CD4-positive, alpha-beta T cell treated with Interleukin-4 for 4 hours (primary cell): ENCODE data around the gene KIF9.
A peak's percentile ranks its signal among the peaks of the same experiment; 100 is the strongest.
"Not testable (repeated sequence)": the region's sequence is repeated elsewhere in the genome, so short reads cannot be mapped to it uniquely, and the experiment has no call there.

Source experiments
- DNase-seq: peaks from one replicate; pipeline ENCODE4 v3.0.0-alpha.2; 2020

Gene KIF9

DNA sequence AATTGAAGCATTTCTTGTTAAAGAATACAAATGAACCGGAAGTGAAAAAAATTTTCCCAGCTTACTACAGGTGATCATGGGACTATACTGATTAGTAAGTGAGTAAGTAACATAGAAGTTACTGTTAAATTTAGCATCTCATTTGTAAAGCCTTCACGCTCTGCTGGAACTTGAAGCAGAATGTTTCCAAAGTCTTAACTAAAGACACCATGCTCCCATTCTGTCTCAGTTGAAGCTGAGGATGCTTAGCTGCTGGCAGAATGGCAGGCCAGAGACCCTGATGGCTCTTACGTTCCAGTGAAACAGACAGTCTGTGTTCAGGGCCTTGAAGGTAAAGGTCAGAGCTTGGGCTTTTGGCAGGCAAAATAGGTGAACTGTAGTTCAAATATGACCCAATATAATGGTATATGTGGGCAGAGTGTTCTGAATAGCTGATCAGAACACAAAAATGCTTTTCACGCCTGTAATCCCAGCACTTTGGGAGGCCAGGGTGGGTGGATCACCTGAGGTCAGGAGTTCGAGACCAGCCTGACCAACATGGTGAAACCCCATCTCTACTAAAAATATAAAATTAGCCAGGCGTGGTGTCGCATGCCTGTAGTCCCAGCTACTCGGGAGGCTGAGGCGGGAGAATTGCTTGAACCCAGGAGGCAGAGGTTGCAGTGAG is 9.3 kb upstream of the KIF9 start:
- not testable (repeated sequence) for DNase-seq

GRCh38 chr3:47291158-47291753 is 8.7 kb upstream of the KIF9 start:
- no peak for DNase-seq

- DNase-seq, result no peak
Observed at GRCh38 chr3:47288966-47289910, 6.6 kb upstream of the KIF9 start.

DNA sequence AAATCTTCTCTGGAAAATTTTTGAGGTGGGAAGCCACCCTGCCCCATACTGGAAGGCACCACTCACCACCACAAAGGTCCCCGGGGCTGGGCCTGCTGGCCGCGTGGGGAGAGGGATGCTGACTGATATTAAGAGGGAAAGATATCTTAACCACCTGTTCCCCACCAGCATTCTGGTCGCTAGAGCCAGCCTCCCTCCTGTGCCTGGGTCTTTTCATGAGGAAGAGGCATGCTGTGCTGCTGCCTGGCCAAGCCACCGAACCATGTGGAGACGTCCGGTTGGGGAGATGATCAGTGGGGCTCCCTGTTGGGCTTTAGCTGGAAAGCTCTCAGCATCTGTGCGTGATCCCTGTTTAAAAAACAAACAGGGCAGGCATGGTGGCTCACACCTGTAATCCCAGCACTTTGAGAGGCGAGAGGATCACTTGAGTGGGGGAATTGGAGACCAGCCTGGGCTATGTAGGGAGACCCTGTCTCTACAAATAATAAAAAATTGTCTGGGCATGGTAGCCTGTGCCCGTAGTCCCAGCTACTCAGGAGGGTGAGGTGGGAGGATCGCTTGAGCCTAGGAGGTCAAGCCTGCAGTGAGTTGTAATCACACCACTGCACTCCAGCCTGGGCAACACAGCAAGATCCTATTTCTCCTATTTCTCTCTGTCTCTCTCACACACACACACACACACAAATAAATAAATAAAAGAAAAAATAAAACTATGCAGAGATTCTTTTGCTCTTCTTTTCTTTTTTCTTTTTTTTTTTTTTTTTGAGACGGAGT is 1.2 kb upstream of the KIF9 start:
- DNase-seq, result no peak

DNA sequence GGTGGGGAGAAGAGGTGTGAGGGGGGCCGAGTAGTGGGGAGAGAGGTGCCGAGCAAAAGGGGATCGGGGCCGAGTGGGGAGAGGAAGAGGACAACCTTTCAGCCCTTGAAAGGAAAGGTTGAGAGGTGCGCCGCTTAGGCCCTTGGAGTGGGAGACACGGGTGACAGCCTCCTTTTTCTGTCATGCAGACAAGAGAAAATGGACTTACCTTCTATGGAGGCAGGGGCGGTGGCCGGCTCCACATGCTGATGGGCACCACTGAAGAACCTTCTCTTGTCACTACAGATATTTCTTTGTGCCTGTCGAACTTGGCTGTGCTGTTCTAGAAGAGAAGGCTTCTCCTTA is 566 bp upstream of the KIF9 start:
- DNase-seq, result no peak

DNA sequence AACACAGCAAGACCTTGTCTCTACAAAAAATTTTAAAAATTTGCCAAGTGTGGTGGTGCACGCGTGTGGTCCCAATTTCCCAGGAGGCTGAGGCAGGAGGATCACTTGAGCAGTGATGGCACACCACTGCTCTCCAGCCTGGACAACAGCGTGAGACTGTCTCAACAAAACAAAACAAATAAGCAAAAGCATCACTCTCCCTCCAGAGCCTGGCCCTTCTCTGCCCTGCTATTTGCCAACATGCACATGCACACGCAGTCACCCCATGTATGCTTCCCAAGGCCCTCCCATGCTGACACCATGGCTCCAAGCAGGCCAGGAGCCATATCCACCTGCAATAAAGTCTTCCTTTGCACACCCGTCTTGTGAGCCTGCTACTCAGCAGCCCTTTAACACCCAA is 2.1 kb downstream of the KIF9 start:
- no peak for DNase-seq

- DNase-seq, result no peak
Observed at GRCh38 chr3:47276558-47276957, 6.0 kb downstream of the KIF9 start.

- no peak for DNase-seq
Observed at GRCh38 chr3:47274652-47275051, 7.9 kb downstream of the KIF9 start.

- no peak for DNase-seq
Observed at GRCh38 chr3:47273564-47273963, 9.0 kb downstream of the KIF9 start.

DNA sequence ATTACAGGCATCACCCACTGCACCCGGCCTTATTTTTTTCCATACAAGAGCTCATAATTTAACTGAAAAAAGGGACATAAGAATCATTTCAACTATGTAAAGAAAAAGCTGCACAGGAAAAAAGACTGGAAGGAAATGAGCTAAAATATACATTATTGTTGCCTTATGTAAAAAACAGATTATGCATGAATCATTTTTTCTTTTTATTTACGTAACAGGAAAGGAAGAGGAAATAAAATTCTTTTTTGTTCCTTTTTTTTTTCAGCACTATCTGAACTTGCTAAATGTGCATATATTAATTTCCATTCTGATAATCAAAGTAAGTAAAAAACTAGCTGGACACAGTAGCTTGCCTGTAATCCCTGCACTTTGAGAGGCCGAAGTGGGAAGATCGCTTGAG is 12.1 kb downstream of the KIF9 start:
- DNase-seq, result no peak

- no peak for DNase-seq
Observed at GRCh38 chr3:47267490-47267824, 15.1 kb downstream of the KIF9 start.

- peak; percentile 46 for DNase-seq
Observed at GRCh38 chr3:47266709-47267489, 15.7 kb downstream of the KIF9 start.

GRCh38 chr3:47265725-47266428 is 16.7 kb downstream of the KIF9 start:
- no peak for DNase-seq

DNA sequence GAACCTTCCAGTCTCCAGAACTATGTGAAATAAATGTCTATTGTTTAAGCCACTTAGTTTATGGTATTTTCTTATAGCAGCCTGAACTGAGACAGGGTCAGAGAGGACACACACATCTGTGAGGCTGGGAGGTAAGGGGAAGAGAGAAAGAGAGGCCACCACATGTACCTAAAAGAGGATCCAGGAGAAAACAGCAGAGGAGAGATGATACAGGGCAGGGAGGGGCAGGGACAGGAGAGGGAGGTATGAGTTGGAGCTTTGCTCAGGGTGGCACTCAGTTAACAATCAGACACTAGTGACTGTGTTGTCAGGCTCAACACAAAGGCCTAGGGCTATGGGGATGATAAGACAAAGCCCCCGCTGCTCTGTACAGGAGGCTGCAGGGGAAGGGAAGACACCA is 17.6 kb downstream of the KIF9 start:
- DNase-seq, result no peak

GRCh38 chr3:47261301-47261700 is 21.3 kb downstream of the KIF9 start:
- DNase-seq, result no peak

DNA sequence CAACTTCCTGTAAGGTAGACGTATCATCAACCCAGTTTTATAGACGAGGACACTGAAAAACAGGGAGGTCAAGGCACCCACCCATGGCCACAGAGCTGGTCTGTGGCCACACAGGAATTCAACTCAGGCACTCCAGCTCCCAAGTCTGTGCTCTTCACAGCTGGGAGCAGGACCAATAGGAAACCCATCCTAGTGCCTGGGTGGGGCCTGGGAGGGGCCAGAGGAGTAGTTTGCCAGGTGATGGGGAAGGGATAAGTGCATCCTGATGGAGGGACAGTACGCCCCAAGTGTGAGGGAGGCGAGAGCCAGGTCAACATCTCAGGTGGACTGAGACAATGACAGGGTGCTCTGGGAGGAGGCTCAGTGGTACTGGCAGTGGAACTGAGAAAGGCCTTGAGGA is 22.0 kb downstream of the KIF9 start:
- no peak for DNase-seq

- no peak for DNase-seq
Observed at GRCh38 chr3:47259114-47259513, 23.5 kb downstream of the KIF9 start.

DNA sequence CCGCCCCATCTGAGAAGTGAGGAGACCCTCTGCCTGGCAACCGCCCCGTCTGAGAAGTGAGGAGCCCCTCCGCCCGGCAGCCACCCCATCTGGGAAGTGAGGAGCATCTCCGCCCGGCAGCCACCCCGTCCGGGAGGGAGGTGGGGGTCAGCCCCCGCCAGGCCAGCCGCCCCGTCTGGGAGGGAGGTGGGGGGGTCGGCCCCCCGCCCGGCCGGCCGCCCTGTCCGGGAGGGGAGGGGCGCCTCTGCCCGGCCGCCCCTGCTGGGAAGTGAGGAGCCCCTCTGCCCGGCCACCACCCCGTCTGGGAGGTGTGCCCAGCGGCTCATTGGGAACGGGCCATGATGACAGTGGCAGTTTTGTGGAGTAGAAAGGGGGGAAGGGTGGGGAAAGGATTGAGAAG is 26.3 kb downstream of the KIF9 start:
- not testable (repeated sequence) for DNase-seq

GRCh38 chr3:47251689-47252088 is 30.9 kb downstream of the KIF9 start:
- no peak for DNase-seq

DNA sequence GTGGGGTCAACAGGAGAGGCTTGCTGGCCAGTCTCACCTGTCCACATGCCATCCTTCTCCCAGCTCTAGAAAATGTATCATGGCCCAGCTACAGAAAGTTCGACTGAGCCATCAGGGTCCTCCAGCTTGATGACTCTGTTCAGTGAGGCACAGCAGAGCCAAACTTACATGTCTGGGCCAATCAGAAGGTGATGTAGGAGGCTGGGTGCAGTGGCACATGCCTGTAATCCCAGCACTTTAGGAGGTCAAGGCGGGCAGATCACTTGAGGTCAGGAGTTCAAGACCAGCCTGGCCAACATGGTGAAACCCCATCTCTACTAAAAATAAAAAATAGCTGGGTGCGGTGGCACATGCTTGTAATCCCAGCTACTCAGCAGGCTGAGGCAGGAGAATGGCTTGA is 31.5 kb downstream of the KIF9 start:
- DNase-seq, result not testable (repeated sequence)

DNA sequence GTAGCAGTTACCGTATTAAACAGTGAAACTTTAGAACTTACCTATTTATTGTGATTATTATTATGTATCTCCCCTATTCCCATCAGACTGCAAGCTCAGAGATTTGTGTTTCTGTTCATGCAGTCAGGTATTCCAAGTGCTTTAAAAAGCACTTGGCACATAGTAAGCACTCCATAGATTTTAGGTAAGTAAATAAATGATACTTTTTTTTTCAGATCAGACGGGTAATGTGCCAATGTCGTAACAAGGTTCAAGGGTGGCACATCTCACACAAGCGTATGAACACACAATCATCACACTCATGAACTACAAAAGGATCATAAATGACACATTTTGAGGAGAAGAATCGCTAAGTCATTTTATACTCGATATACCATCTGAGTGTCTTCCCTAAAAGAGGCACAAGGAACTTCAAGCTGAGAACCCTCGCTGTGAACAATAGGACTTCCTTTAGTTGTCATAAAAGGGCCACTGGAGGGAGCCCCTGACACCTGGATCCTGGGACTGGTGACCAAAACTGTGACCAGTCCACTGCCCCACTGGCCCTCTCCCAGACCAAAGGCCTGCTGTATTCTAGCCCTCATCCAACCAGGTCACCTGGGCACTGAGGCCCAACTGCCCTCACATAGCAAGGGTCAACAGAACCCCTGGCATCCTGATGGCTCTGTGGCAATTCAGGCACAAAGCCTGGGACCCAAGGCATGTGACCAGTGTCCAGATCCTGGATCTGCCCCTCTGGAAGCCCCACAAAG is 32.1 kb downstream of the KIF9 start:
- no peak for DNase-seq
